CD4-positive, alpha-beta T cell (primary cell): ENCODE measurements around the gene SHH. TPM values are rescaled to one million over a fixed set of nuclear protein-coding genes. Genes with fewer than 3 reads are reported as not detected.

ENCODE experiments used
- ATAC-seq: fragments of 200-7000 bp; cut with Tn5 transposase; one replicate; pipeline ENCODE4 v1.10.0; 2022; ENCODE audit warnings: mild to moderate bottlenecking; ENCODE audit not compliant: poor library complexity
- CTCF ChIA-PET: fragments of 350-600 bp; sonication (Branson Sonifier 250); formaldehyde crosslinking; loops from one replicate; lab custom pipeline; 2021; ENCODE audit warnings: antibody characterized with exemption, inconsistent platforms; lab: Charles Lee
- POLR2A ChIA-PET: fragments of 350-600 bp; sonication (Branson Sonifier 250); formaldehyde crosslinking; loops from one replicate; lab custom pipeline; 2021; ENCODE audit warnings: antibody characterized with exemption, inconsistent platforms; lab: Charles Lee
- DNase-seq, 14 experiments: peaks; one replicate each; pipeline ENCODE4 v3.0.0-alpha.2; 2013 to 2020; ENCODE audit warnings: mixed read lengths in 2 of 14
- H3K27ac ChIP-seq, 2 donors: one replicate each; pipeline versions ENCODE4 v1.5.1 to v1.7.0; 2013; ENCODE audit warnings: low read length in 2 of 2, low read depth in 1 of 2, mild to moderate bottlenecking in 1 of 2
- H3K27me3 ChIP-seq, 2 experiments: 1 replicate in 1 of 2; 2 replicates in 1 of 2; pipeline versions ENCODE4 v1.6.1 to v1.7.0; 2013; ENCODE audit warnings: low read length in 2 of 2, control low read depth in 1 of 2, mild to moderate bottlenecking in 1 of 2, moderate library complexity in 1 of 2; ENCODE audit not compliant: insufficient read depth in 2 of 2, control insufficient read depth in 1 of 2
- H3K36me3 ChIP-seq: one replicate; pipeline ENCODE4 v1.6.1; 2013; ENCODE audit warnings: low read length, control low read depth; ENCODE audit not compliant: insufficient read depth
- H3K4me1 ChIP-seq: one replicate; pipeline ENCODE4 v1.6.1; 2013; ENCODE audit warnings: low read length, control low read depth; ENCODE audit not compliant: insufficient read depth
- H3K4me3 ChIP-seq: one replicate; pipeline ENCODE4 v1.5.1; 2013; ENCODE audit warnings: mild to moderate bottlenecking, low read length, moderate library complexity
- H3K9me3 ChIP-seq, 2 experiments: 1 replicate in 1 of 2; 2 replicates in 1 of 2; pipeline versions ENCODE4 v1.6.1 to v1.7.0; 2013; ENCODE audit warnings: low read length in 2 of 2, mild to moderate bottlenecking in 2 of 2, control low read depth in 1 of 2, moderate library complexity in 1 of 2; ENCODE audit not compliant: control insufficient read depth in 1 of 2, insufficient read depth in 1 of 2
- H3K27ac Mint-ChIP-seq: one replicate; pipeline ENCODE4 v1.8.0; 2020; ENCODE audit warnings: mixed read lengths
- H3K27me3 Mint-ChIP-seq: one replicate; pipeline ENCODE4 v1.8.0; 2021; ENCODE audit warnings: mixed read lengths
- H3K36me3 Mint-ChIP-seq: one replicate; pipeline ENCODE4 v1.8.0; 2021; ENCODE audit warnings: low read depth, mixed read lengths
- H3K4me1 Mint-ChIP-seq: one replicate; pipeline ENCODE4 v1.8.0; 2021; ENCODE audit warnings: low read depth, mixed read lengths
- H3K4me3 Mint-ChIP-seq: one replicate; pipeline ENCODE4 v1.8.0; 2020; ENCODE audit warnings: mild to moderate bottlenecking, mixed read lengths
- H3K9me3 Mint-ChIP-seq: one replicate; pipeline ENCODE4 v1.8.0; 2020; ENCODE audit warnings: mixed read lengths
- CTCF ChIP-seq: fragments of 200-600 bp; IDR thresholded peaks from one replicate; pipeline ENCODE4 v1.8.0; 2022; ENCODE audit warnings: antibody characterized with exemption, mild to moderate bottlenecking
- intact Hi-C, 2 experiments: fragments of 100-400 bp; cut with DNase I in 1 of 2; cut with micrococcal nuclease in 1 of 2; formaldehyde crosslinking; loops; one replicate each; pipeline versions ENCODE4 v1.15.1 to v1.9.0; 2023 to 2025; cut with DNase I, micrococcal nuclease
- total RNA-seq, 174 experiments: library from RNA in 2 of 174; stranded (reverse) in 2 of 174; gene quantifications; one replicate each; pipeline ENCODE4 v1.2.3 and lab custom pipeline; 2021 to 2026

The SHH gene
- total RNA-seq, 2 experiments from 2014 or later, result not detected

- Histone ChIP-seq H3K9me3 (no peaks in the 10 kb centered on the region), H3K27ac (no peak overlapping the region), H3K36me3 (peaks cover 61% of the 10 kb centered on the region), H3K27me3 (no peaks in the 10 kb centered on the region), H3K4me1 (peaks cover 33% of the 10 kb centered on the region), H3K4me3 (no peak overlapping the region)
- H3K4me1 Mint-ChIP-seq, result peaks cover 38% of the 10 kb centered on the region
- no peak for TF ChIP-seq CTCF
- intact Hi-C loops, result loop anchor here (5.0 to 10.0 kb wide), 3 partner anchors 124 to 839 kb away; partner anchors contain the start of genes INSIG1 (in 1 of the 2) and RBM33 (in 1 of the 2)
- ChIA-PET POLR2A (interaction anchor here (1.0 to 1.8 kb wide), 2 partner anchors 122 to 167 kb away, joined by 3 to 4 read pairs; partner anchors contain the start of gene RBM33), CTCF (interaction anchor here (1.2 to 2.9 kb wide), 2 partner anchors 168 to 852 kb away, joined by 3 to 26 read pairs; no protein-coding TSS in a partner anchor)
- no peaks in the 10 kb centered on the region for H3K27me3 Mint-ChIP-seq
- peaks cover 88% of the 10 kb centered on the region for H3K36me3 Mint-ChIP-seq
- no peak overlapping the region for H3K27ac Mint-ChIP-seq
- no peaks in the 10 kb centered on the region for H3K9me3 Mint-ChIP-seq
- no peak for ATAC-seq
- H3K4me3 Mint-ChIP-seq, result no peak overlapping the region
- no peak for DNase-seq
Measured at GRCh38 chr7:155766386-155766785, 45.9 kb downstream of the SHH start.

- H3K36me3 ChIP-seq, result peaks cover 52% of the 10 kb centered on the region
- intact Hi-C loops, result loop anchor here (5.0 to 10.0 kb wide), 3 partner anchors 123 to 838 kb away; partner anchors contain the start of genes INSIG1 (in 1 of the 2) and RBM33 (in 1 of the 2)
- ATAC-seq, result no peak
- no peaks in the 10 kb centered on the region for H3K9me3 ChIP-seq
- Mint-ChIP-seq H3K4me3 (no peak overlapping the region), H3K36me3 (peaks cover 86% of the 10 kb centered on the region), H3K27me3 (no peaks in the 10 kb centered on the region), H3K9me3 (no peaks in the 10 kb centered on the region), H3K4me1 (peaks cover 48% of the 10 kb centered on the region), H3K27ac (peak overlapping the region; percentile 84)
- POLR2A ChIA-PET, result interaction anchor here (1.8 kb wide), 1 partner anchor 121 kb away, joined by 4 read pairs; the partner anchor contains the start of gene RBM33
- CTCF ChIA-PET, result interaction anchor here (0.5 to 1.2 kb wide), 2 partner anchors 103 to 851 kb away, joined by 3 read pairs; no protein-coding TSS in a partner anchor
- TF ChIP-seq CTCF, result no peak
- H3K27me3 ChIP-seq, result no peaks in the 10 kb centered on the region
- H3K4me3 ChIP-seq, result no peak overlapping the region
- no peak for DNase-seq
- H3K27ac ChIP-seq, result no peak overlapping the region
- H3K4me1 ChIP-seq, result peaks cover 36% of the 10 kb centered on the region
Measured at GRCh38 chr7:155765458-155765857, 46.8 kb downstream of the SHH start.

- peak; percentile 66 for ATAC-seq
- H3K4me1 Mint-ChIP-seq, result peaks cover 56% of the 10 kb centered on the region
- ChIA-PET CTCF (interaction anchor here (0.7 kb wide), 1 partner anchor 166 kb away, joined by 3 read pairs; no protein-coding TSS in a partner anchor), POLR2A (interaction anchor here (0.6 to 1.0 kb wide), 3 partner anchors 120 to 146 kb away, joined by 3 to 4 read pairs (median 3); partner anchors contain the start of gene RBM33)
- peak overlapping the region; percentile 84 for H3K4me3 Mint-ChIP-seq
- no peaks in the 10 kb centered on the region for H3K27me3 ChIP-seq
- TF ChIP-seq CTCF, result no peak
- H3K4me3 ChIP-seq, result peak overlapping the region; percentile 18
- H3K27me3 Mint-ChIP-seq, result no peaks in the 10 kb centered on the region
- H3K27ac ChIP-seq, result peak overlapping the region; percentile 57 to 67
- peaks cover 36% of the 10 kb centered on the region for H3K4me1 ChIP-seq
- intact Hi-C loops, result loop anchor here in 1 of 2 experiments (1.0 to 10.0 kb wide), 3 partner anchors 25 to 470 kb away; partner anchors contain the start of gene INSIG1
- H3K36me3 Mint-ChIP-seq, result peaks cover 84% of the 10 kb centered on the region
- peak overlapping the region; percentile 84 for H3K27ac Mint-ChIP-seq
- peaks cover 49% of the 10 kb centered on the region for H3K36me3 ChIP-seq
- H3K9me3 ChIP-seq, result no peaks in the 10 kb centered on the region
- H3K9me3 Mint-ChIP-seq, result no peaks in the 10 kb centered on the region
- DNase-seq, result peak in 10 of 14 experiments; percentile 9 to 66 (median 40)
Measured at GRCh38 chr7:155764438-155764793, 47.8 kb downstream of the SHH start.
